GM06990 (cell line): Measurements from ENCODE around the gene SPATA2.

Experiments
- DNase-seq: peaks from one replicate; pipeline ENCODE4 v3.0.0-alpha.2; 2011; ENCODE audit not compliant: insufficient read length; ENCODE audit errors: extremely low read depth
- H3K27me3 ChIP-seq: replicated peaks from 2 replicates; pipeline ENCODE4 v1.6.0; 2011; ENCODE audit warnings: low read length; ENCODE audit not compliant: control insufficient read depth, insufficient read depth
- H3K36me3 ChIP-seq: 2 replicates; pipeline ENCODE4 v1.5.1; 2011; ENCODE audit warnings: low read length; ENCODE audit not compliant: control insufficient read depth, insufficient read depth
- H3K4me3 ChIP-seq: replicated peaks from 2 replicates; pipeline ENCODE4 v1.5.1; 2011; ENCODE audit warnings: low read depth, mild to moderate bottlenecking, control low read depth, low read length
- TF ChIP-seq, protein P1 (sequence below): IDR thresholded peaks from 2 replicates; pipeline ENCODE4 v1.5.1; 2011; ENCODE audit warnings: low read length, control low read depth, mild to moderate bottlenecking, inconsistent platforms; ENCODE audit not compliant: insufficient read depth, poor library complexity, severe bottlenecking

The SPATA2 gene

DNA sequence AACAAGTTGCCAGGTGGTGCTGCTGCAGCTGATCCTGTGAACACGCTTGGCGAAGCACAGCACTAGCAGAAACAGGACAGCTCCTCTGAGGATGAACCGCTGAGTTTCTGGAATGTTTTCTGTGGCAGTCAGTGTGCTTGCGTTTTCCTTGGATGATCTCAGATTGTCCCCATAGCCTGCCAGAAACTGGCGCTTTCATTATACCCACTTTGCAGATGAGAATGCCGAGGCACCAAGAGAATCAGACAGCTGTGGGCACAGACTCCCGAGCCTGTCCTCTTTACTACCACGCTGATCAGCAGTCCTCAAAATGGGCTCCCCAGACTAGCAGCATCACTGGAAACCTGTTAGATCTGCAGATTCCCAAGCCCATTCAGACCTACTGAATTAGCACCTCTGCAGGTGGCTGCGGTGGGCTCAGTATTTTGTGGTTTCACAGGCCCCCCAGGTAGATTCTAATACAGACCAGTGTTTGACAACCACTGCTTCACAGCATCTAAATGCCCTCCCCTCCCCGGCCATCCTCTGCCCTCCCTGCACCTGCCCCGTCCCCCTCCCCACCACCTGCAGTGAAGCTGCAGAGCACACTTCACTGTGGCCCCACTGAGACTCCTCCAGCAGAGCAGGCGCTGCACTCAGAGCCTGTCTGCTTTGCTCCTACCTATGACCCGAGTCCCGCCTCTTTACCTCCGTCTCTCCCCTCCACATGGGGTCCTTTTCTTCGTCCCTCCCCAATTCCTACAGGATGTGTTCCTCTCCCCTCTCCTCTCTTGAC lies 29.6 kb downstream of the SPATA2 start:
- Histone ChIP-seq H3K4me3 (no peak overlapping the region), H3K36me3 (peaks cover 41% of the 10 kb centered on the region), H3K27me3 (no peaks in the 10 kb centered on the region)
- TF ChIP-seq, protein P1, sequence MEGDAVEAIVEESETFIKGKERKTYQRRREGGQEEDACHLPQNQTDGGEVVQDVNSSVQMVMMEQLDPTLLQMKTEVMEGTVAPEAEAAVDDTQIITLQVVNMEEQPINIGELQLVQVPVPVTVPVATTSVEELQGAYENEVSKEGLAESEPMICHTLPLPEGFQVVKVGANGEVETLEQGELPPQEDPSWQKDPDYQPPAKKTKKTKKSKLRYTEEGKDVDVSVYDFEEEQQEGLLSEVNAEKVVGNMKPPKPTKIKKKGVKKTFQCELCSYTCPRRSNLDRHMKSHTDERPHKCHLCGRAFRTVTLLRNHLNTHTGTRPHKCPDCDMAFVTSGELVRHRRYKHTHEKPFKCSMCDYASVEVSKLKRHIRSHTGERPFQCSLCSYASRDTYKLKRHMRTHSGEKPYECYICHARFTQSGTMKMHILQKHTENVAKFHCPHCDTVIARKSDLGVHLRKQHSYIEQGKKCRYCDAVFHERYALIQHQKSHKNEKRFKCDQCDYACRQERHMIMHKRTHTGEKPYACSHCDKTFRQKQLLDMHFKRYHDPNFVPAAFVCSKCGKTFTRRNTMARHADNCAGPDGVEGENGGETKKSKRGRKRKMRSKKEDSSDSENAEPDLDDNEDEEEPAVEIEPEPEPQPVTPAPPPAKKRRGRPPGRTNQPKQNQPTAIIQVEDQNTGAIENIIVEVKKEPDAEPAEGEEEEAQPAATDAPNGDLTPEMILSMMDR, result no peak
- no peak for DNase-seq

DNA sequence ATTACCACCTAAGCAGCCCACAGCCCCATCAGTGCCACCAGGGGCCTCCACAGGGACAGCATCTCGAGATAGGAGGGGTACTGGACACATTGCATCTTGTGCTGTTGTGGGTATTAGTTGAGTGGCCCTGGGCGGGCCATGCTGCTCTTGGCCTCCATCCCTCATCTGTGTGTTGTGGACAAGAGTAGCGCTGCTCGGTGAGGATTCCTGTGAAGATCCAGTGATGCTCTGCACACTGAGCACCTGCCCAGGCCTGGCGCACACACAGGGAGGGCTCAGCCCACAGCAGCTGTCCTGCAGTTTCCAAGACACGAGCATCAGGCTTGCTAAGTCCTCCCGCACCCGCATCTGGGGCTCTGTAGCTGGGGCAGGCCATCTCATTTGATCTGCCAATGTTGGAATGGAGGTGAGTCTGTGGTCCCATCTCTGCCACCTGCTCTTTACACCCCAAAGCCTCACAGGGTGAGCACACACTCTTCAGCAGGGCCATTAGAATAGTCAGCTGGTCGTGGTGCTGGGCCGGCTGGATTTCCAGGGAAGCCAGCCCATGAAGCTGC lies 32.0 kb downstream of the SPATA2 start:
- Histone ChIP-seq H3K36me3 (peaks cover 35% of the 10 kb centered on the region), H3K4me3 (no peak overlapping the region), H3K27me3 (no peaks in the 10 kb centered on the region)
- TF ChIP-seq, protein P1, result no peak
- no peak for DNase-seq

DNA sequence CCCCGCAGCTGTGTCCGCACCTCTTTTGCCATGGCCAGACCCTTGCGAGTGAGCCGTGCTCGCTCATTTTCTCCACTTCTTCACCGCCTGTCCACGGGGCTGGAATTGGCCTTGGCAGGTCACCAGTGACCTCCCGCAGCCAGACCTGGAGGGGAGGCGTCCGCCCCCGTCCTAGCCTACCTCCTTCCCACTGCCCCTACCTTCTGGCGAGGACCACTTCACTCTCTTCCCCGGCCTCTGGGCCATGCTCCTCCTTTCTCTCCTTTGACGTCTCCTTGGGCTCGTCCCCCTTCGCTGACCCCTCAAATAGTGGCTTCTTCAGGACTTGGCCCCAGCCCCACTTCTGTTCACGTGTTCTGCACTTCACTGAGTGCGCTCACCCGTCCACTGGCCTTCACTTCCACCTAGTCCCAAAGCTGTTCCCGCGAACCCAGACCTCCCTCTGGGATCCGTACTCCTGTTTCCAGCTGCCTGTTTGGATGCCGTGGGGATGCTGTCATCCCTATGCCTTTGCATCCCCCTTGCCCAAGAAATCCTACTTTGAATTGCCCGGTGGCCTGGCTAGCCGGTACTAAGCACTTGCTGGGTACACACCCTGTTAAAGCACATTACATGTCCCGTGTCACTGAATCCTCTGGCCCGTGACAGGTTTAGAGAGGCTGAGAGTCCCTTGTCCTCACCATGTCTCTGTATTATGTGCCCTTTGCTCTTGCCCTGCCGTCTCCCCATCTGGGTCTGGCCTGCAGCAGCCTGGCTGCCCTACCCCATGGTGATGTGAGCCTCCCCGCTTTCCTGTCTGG lies 33.0 kb downstream of the SPATA2 start:
- TF ChIP-seq, protein P1, result no peak
- DNase-seq, result no peak
- H3K36me3 ChIP-seq, result peaks cover 30% of the 10 kb centered on the region

DNA sequence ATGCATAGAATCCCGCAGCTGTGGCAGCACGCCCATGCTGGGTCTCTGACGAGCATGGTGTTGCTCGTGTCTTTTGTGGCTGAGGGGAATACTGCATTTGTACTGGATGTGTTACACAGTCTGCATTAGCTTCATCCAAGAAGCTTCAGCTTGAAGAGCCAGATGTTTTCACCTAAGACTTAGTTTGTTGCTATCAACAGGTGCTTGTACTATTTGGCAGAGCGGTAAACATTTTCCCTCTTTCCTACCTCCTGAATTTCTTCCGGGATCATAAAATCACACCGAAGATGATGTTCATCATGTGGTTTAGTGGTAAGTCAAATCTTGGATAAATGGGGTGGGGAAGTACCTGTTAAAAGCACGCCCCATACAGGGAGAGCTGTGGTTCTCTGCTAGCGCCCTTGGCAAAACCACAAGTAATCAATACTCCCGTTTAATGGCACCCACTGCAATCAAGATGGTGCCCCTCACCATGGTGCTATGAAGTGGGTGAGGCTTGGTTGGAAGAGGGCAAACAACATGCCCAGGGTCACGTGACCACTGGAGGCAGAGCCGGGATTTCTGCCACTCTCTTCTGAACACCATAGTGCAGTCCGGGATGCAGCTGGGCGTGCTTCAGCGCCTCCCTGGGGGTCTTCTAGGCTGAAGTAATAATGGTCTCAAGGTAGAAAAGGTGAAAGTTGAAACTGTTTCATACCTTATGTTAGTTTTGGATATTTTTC lies 34.4 kb downstream of the SPATA2 start:
- TF ChIP-seq, protein P1, result no peak
- no peak for DNase-seq
- H3K4me3 ChIP-seq, result no peak overlapping the region
- no peaks in the 10 kb centered on the region for H3K27me3 ChIP-seq
- H3K36me3 ChIP-seq, result peaks cover 28% of the 10 kb centered on the region

More for the DNA sequence above, 33.0 kb downstream of the SPATA2 start:
- H3K4me3 ChIP-seq, result no peak overlapping the region
- H3K27me3 ChIP-seq, result no peaks in the 10 kb centered on the region

DNA sequence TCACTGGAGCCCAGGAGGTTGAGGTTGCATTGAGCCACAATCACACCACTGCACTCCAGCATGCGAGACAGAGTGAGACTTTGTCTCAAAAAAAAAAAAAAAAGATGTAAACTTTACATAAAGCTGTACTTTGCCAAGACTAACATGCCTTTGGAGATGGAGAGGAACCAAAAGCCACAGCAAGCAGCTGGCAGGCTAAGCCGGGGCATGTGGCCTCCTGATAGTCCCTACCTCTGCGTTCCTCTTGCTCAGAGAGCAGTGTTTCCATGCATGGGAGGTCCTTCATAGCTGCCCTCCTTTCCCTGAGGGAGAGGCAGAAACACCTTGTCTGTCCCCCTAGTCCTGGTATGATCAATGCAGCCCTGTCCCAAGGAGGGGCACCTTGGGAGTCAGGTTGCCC lies 35.2 kb downstream of the SPATA2 start:
- DNase-seq, result no peak
- H3K36me3 ChIP-seq, result peaks cover 25% of the 10 kb centered on the region
- TF ChIP-seq, protein P1, result no peak
- no peaks in the 10 kb centered on the region for H3K27me3 ChIP-seq
- no peak overlapping the region for H3K4me3 ChIP-seq
